Fibroblast of the aortic adventitia (primary cell): ENCODE measurements around the gene UGT1A8. TPM values are rescaled to one million over a fixed set of nuclear protein-coding genes. Genes with fewer than 3 reads are reported as not detected.

Experiments used
- DNase-seq: peaks from one replicate; pipeline ENCODE4 v3.0.0-alpha.2; 2010; ENCODE audit warnings: low read depth
- H3K4me3 ChIP-seq: 2 replicates; pipeline ENCODE4 v1.5.1; 2011; ENCODE audit warnings: low read depth, mild to moderate bottlenecking, control low read depth, low read length, moderate library complexity
- CTCF ChIP-seq: IDR thresholded peaks from 2 replicates; pipeline ENCODE4 v1.5.1; 2011; ENCODE audit warnings: mild to moderate bottlenecking, low read length, control low read depth, inconsistent platforms; ENCODE audit not compliant: insufficient read depth
- total RNA-seq: library from RNA; depleted of rRNA; stranded (reverse); fragments of >200 nt; gene quantifications from 2 replicates; pipeline ENCODE4 v1.2.3, GENCODE V29; 2012; ENCODE audit warnings: low replicate concordance

UGT1A8 gene
- total RNA-seq, 1 donor: 0.09 TPM

GRCh38 chr2:233791883-233792329 lies 174.5 kb downstream of the UGT1A8 start:
- H3K4me3 ChIP-seq: no peak overlapping the region
- DNase-seq: no peak
- TF ChIP-seq CTCF: no peak

GRCh38 chr2:233792720-233793119 lies 175.3 kb downstream of the UGT1A8 start:
- no peak overlapping the region for H3K4me3 ChIP-seq
- DNase-seq: no peak
- TF ChIP-seq CTCF: no peak

GRCh38 chr2:233793465-233794127 lies 176.2 kb downstream of the UGT1A8 start:
- TF ChIP-seq CTCF: no peak
- DNase-seq: no peak
- no peak overlapping the region for H3K4me3 ChIP-seq

GRCh38 chr2:233794128-233794658 lies 176.8 kb downstream of the UGT1A8 start:
- H3K4me3 ChIP-seq: no peak overlapping the region
- TF ChIP-seq CTCF: no peak
- DNase-seq: no peak

- no peak for TF ChIP-seq CTCF
- no peak overlapping the region for H3K4me3 ChIP-seq
- DNase-seq: no peak
Measured at GRCh38 chr2:233795735-233796171, 178.3 kb downstream of the UGT1A8 start.

- no peak overlapping the region for H3K4me3 ChIP-seq
- DNase-seq: no peak
- no peak for TF ChIP-seq CTCF
Measured at GRCh38 chr2:233796254-233796653, 178.8 kb downstream of the UGT1A8 start.
